Activated CD8-positive, alpha-beta memory T cell treated with anti-CD3 and anti-CD28 coated beads for 36 hours (primary cell): ENCODE measurements around the gene CUEDC2. TPM values are rescaled to one million over a fixed set of nuclear protein-coding genes. Genes with fewer than 3 reads are reported as not detected.

Experiments
- CTCF ChIA-PET: fragments of 350-600 bp; sonication (Branson Sonifier 250); formaldehyde crosslinking; loops from one replicate; lab custom pipeline; 2021; ENCODE audit warnings: antibody characterized with exemption; lab: Charles Lee
- POLR2A ChIA-PET: fragments of 350-600 bp; sonication (Branson Sonifier 250); formaldehyde crosslinking; loops from one replicate; lab custom pipeline; 2021; ENCODE audit warnings: antibody characterized with exemption; lab: Charles Lee
- total RNA-seq, 2 experiments: library from RNA; stranded (reverse); gene quantifications; one replicate each; pipeline ENCODE4 v1.2.3, GENCODE V29; 2021

Gene CUEDC2
- total RNA-seq, 2 experiments from 2014 or later = 64.6 to 66.0 TPM

GRCh38 chr10:102435529-102436233, 3.3 kb upstream of the CUEDC2 start:
- CTCF ChIA-PET = interaction anchor here (0.6 to 1.4 kb wide), 7 partner anchors 10 to 204 kb away, joined by 3 to 4 read pairs (median 3); no protein-coding TSS in a partner anchor
- POLR2A ChIA-PET = interaction anchor here (0.8 to 2.2 kb wide), 5 partner anchors 14 to 36 kb away, joined by 3 to 9 read pairs (median 4); partner anchors contain the start of genes C10orf95 and FBXL15

GRCh38 chr10:102435133-102435497, 2.7 kb upstream of the CUEDC2 start:
- POLR2A ChIA-PET = interaction anchor here (1.2 to 2.2 kb wide), 5 partner anchors 14 to 69 kb away, joined by 4 to 9 read pairs (median 4); partner anchors contain the start of genes FBXL15 and SUFU
- CTCF ChIA-PET = interaction anchor here (0.6 to 1.4 kb wide), 5 partner anchors 9 to 153 kb away, joined by 3 read pairs; no protein-coding TSS in a partner anchor

GRCh38 chr10:102434394-102435132, 2.2 kb upstream of the CUEDC2 start:
- ChIA-PET CTCF (interaction anchor here (1.0 to 3.1 kb wide), 5 partner anchors 9 to 40 kb away, joined by 3 to 18 read pairs (median 3); partner anchors contain the start of gene NFKB2), POLR2A (interaction anchor here (1.2 to 2.2 kb wide), 4 partner anchors 14 to 69 kb away, joined by 4 to 9 read pairs (median 4); partner anchors contain the start of genes FBXL15 and SUFU)

- POLR2A ChIA-PET = interaction anchor here (2.5 to 2.8 kb wide), 2 partner anchors 12 to 17 kb away, joined by 39 to 41 read pairs; partner anchors contain the start of genes C10orf95 and FBXL15
- CTCF ChIA-PET = interaction anchor here (1.0 to 3.4 kb wide), 5 partner anchors 12 to 59 kb away, joined by 3 to 24 read pairs (median 5); partner anchors contain the start of genes FBXL15 and NFKB2
Measured at GRCh38 chr10:102433619-102434046, 1.3 kb upstream of the CUEDC2 start.

GRCh38 chr10:102431452-102432124, 786 bp downstream of the CUEDC2 start:
- ChIA-PET CTCF (interaction anchor here (0.6 to 3.4 kb wide), 8 partner anchors 10 to 339 kb away, joined by 3 to 24 read pairs (median 6); partner anchors contain the start of genes C10orf95, FBXL15 and NFKB2), POLR2A (interaction anchor here (1.4 to 2.8 kb wide), 3 partner anchors 10 to 30 kb away, joined by 4 to 41 read pairs (median 39); partner anchors contain the start of genes C10orf95 and FBXL15)

- ChIA-PET CTCF (interaction anchor here (0.7 to 1.2 kb wide), 2 partner anchors 197 to 200 kb away, joined by 3 to 5 read pairs; no protein-coding TSS in a partner anchor), POLR2A (interaction anchor here (0.7 kb wide), 1 partner anchor 22 kb away, joined by 4 read pairs; no protein-coding TSS in a partner anchor)
Measured at GRCh38 chr10:102429468-102429867, 2.9 kb downstream of the CUEDC2 start.

- POLR2A ChIA-PET = no interaction called here
- CTCF ChIA-PET = interaction anchor here (1.4 kb wide), 1 partner anchor 8 kb away, joined by 3 read pairs; no protein-coding TSS in a partner anchor
Measured at GRCh38 chr10:102426803-102427287, 5.5 kb downstream of the CUEDC2 start.

GRCh38 chr10:102425444-102425843, 6.9 kb downstream of the CUEDC2 start:
- CTCF ChIA-PET = interaction anchor here (1.4 kb wide), 1 partner anchor 10 kb away, joined by 3 read pairs; no protein-coding TSS in a partner anchor
- POLR2A ChIA-PET = no interaction called here

GRCh38 chr10:102424916-102425315, 7.5 kb downstream of the CUEDC2 start:
- ChIA-PET CTCF (interaction anchor here (1.3 to 5.9 kb wide), 2 partner anchors 25 to 79 kb away, joined by 3 to 34 read pairs; partner anchors contain the start of gene SUFU), POLR2A (interaction anchor here (0.9 kb wide), 1 partner anchor 27 kb away, joined by 6 read pairs; no protein-coding TSS in a partner anchor)

GRCh38 chr10:102424145-102424544, 8.2 kb downstream of the CUEDC2 start:
- POLR2A ChIA-PET = interaction anchor here (0.6 to 5.5 kb wide), 5 partner anchors 9 to 48 kb away, joined by 3 to 41 read pairs (median 6); partner anchors contain the start of gene CUEDC2
- CTCF ChIA-PET = interaction anchor here (1.2 to 5.9 kb wide), 6 partner anchors 8 to 79 kb away, joined by 3 to 34 read pairs (median 22); partner anchors contain the start of genes CUEDC2 and SUFU

- ChIA-PET CTCF (interaction anchor here (0.7 to 5.9 kb wide), 14 partner anchors 9 to 194 kb away, joined by 3 to 34 read pairs (median 4); partner anchors contain the start of genes CUEDC2, NFKB2 and SUFU), POLR2A (interaction anchor here (0.9 to 5.5 kb wide), 3 partner anchors 9 to 26 kb away, joined by 4 to 41 read pairs (median 14); partner anchors contain the start of gene CUEDC2)
Measured at GRCh38 chr10:102423372-102423968, 8.9 kb downstream of the CUEDC2 start.

GRCh38 chr10:102422545-102423129, 9.7 kb downstream of the CUEDC2 start:
- ChIA-PET POLR2A (interaction anchor here (2.3 to 5.5 kb wide), 3 partner anchors 10 to 28 kb away, joined by 14 to 41 read pairs (median 23); partner anchors contain the start of genes CUEDC2 and NFKB2), CTCF (interaction anchor here (0.7 to 5.9 kb wide), 14 partner anchors 9 to 193 kb away, joined by 3 to 34 read pairs (median 8); partner anchors contain the start of genes C10orf95, CUEDC2 and NFKB2)

- POLR2A ChIA-PET = interaction anchor here (0.6 to 5.5 kb wide), 7 partner anchors 11 to 29 kb away, joined by 4 to 41 read pairs (median 11); partner anchors contain the start of genes C10orf95, CUEDC2 and NFKB2
- CTCF ChIA-PET = interaction anchor here (0.6 to 5.9 kb wide), 12 partner anchors 9 to 253 kb away, joined by 3 to 34 read pairs (median 14); partner anchors contain the start of genes C10orf95, CUEDC2 and NFKB2
Measured at GRCh38 chr10:102421757-102422512, 10.4 kb downstream of the CUEDC2 start.

GRCh38 chr10:102421507-102421756, 10.9 kb downstream of the CUEDC2 start:
- CTCF ChIA-PET = interaction anchor here (0.6 to 5.9 kb wide), 12 partner anchors 11 to 252 kb away, joined by 3 to 34 read pairs (median 14); partner anchors contain the start of genes C10orf95, CUEDC2 and NFKB2
- POLR2A ChIA-PET = interaction anchor here (0.6 to 5.5 kb wide), 7 partner anchors 11 to 29 kb away, joined by 3 to 41 read pairs (median 5); partner anchors contain the start of genes C10orf95, CUEDC2 and NFKB2
